Stomach (tissue), 9 donors: Measurements from ENCODE around the gene NUDT5. TPM values are rescaled to one million over a fixed set of nuclear protein-coding genes. Genes with fewer than 3 reads are reported as not detected.

ENCODE experiments used
- DNase-seq, 2 donors: peaks; one replicate each; pipeline versions ENCODE4 v3.0.0 to v3.0.0-alpha.2; 2013 to 2019
- H3K27ac ChIP-seq, 5 donors: fragments of 200-600 bp in 4 of 5; sonication (generic) in 4 of 5; one replicate each; pipeline ENCODE4 v1.5.1; 2013 to 2019; ENCODE audit warnings: mild to moderate bottlenecking in 1 of 5, moderate library complexity in 1 of 5
- H3K27me3 ChIP-seq, 3 donors: fragments of 200-600 bp; sonication (generic); one replicate each; pipeline ENCODE4 v1.5.1; 2017 to 2019; ENCODE audit warnings: mixed run types in 1 of 3
- H3K36me3 ChIP-seq, 4 donors: fragments of 200-600 bp; sonication (generic); 1 replicate in 3 of 4; 2 replicates in 1 of 4; pipeline ENCODE4 v1.5.1; 2016 to 2019
- H3K4me1 ChIP-seq, 4 donors: fragments of 200-600 bp; sonication (generic); one replicate each; pipeline ENCODE4 v1.5.1; 2016 to 2019
- H3K4me3 ChIP-seq, 4 donors: fragments of 200-600 bp; sonication (generic) in 3 of 4; one replicate each; pipeline ENCODE4 v1.5.1; 2016 to 2019; ENCODE audit warnings: mild to moderate bottlenecking in 1 of 4
- H3K9me3 ChIP-seq, 4 donors: fragments of 200-600 bp; sonication (generic); one replicate each; pipeline ENCODE4 v1.5.1; 2016 to 2019
- CTCF ChIP-seq, 7 experiments: fragments of 450-650 bp in 4 of 7; fragments of 200-600 bp in 3 of 7; sonication (generic) in 3 of 7; IDR thresholded peaks; one replicate each; pipeline ENCODE4 v1.5.1; 2016 to 2019; ENCODE audit warnings: antibody characterized with exemption in 7 of 7, control low read depth in 2 of 7, mild to moderate bottlenecking in 1 of 7
- EP300 ChIP-seq: sonication (generic); formaldehyde crosslinking; IDR thresholded peaks from one replicate; pipeline ENCODE4 v1.6.1; 2017; ENCODE audit warnings: antibody characterized with exemption
- POLR2A ChIP-seq, 4 donors: fragments of 450-650 bp; IDR thresholded peaks; one replicate each; pipeline ENCODE4 v1.6.1; 2016; ENCODE audit warnings: antibody characterized with exemption in 4 of 4, control low read depth in 2 of 4, mild to moderate bottlenecking in 1 of 4, moderate library complexity in 1 of 4
- POLR2AphosphoS5 ChIP-seq, 3 donors: sonication (generic); formaldehyde crosslinking; IDR thresholded peaks; one replicate each; pipeline ENCODE4 v1.6.1; 2016; ENCODE audit warnings: antibody characterized with exemption in 3 of 3
- WGBS, 5 donors: extraction: QIAGEN DNeasy Blood & Tissue Kit in 3 of 5; methylation state at CpG; one replicate each; pipeline versions ENCODE4 v1.1.5 to v1.1.7; 2013 to 2018; 5-methylcytosine and 5-hydroxymethylcytosine counted together
- intact Hi-C: fragments of 100-400 bp; cut with DNase I; formaldehyde crosslinking; loops from one replicate; pipeline ENCODE4 v1.15.1; 2023; ENCODE audit warnings: low total_unique reads
- polyA plus RNA-seq, 3 donors: library from polyadenylated mRNA; stranded (reverse); fragments of 200-250 nt; gene quantifications; one replicate each; pipeline ENCODE4 v1.2.3, GENCODE V29; 2013
- total RNA-seq, 5 donors: library from RNA; depleted of rRNA; stranded (reverse); fragments of >200 nt; gene quantifications; one replicate each; pipeline versions ENCODE4 v1.1.0 to v1.2.3, GENCODE V29; 2014 to 2016
- donor health status: healthy with polysubstance abuse.
- donor health status: Bipolar disorder and iron deficiency.
- donor health status: healthy.

Gene NUDT5
- total and polyA plus RNA-seq, 8 donors = 21.4 to 49.4 (median 38.7) TPM

- Histone ChIP-seq H3K27ac (no peak overlapping the region), H3K27me3 (no peaks in the 10 kb centered on the region), H3K9me3 (no peaks in the 10 kb centered on the region), H3K4me1 (peaks cover 13 to 35% (median 23%) of the 10 kb centered on the region in 4 donors), H3K4me3 (no peak overlapping the region), H3K36me3 (peaks cover 3 to 17% (median 10%) of the 10 kb centered on the region in 4 donors)
- intact Hi-C loops = no loop called here
- no peak for DNase-seq
- WGBS, 5 donors = 61 to 84% (median 67%) methylated on average over 3 of the region's 3 CpGs
- TF ChIP-seq POLR2A (IDR thresholded peaks at IDR 0.05) (no peak), EP300 (no peak), POLR2AphosphoS5 (IDR thresholded peaks at IDR 0.05) (no peak)
These were observed 4.0 kb downstream of the NUDT5 start for GRCh38 chr10:12191715-12192114.

DNA sequence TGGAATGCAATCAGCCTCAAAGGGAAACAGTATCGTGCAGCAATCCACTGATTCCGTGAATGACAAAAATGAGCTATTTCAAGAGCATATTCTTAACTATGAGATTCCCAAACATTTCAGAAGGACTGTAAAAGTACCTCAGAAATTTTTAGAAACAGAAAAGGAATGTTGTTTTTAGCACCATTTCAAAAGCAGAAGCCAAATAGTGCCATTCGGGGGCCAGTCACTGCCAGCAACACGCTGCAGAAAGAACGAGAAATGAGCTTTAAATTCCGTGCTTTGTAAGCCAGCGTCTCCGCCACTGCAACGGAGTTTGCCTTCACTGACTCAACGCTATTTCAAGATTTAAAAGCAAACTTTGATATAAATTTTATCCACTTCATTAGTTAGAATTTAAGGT is 6.3 kb downstream of the NUDT5 start:
- DNase-seq = no peak
- 92 to 98% (median 96%) methylated on average over 10 of the region's 10 CpGs for WGBS, 5 donors
- Histone ChIP-seq H3K36me3 (peaks cover 18 to 39% (median 31%) of the 10 kb centered on the region in 4 donors), H3K27ac (no peak overlapping the region), H3K27me3 (no peaks in the 10 kb centered on the region), H3K9me3 (no peaks in the 10 kb centered on the region), H3K4me1 (peaks cover 9 to 28% (median 14%) of the 10 kb centered on the region in 4 donors), H3K4me3 (no peak overlapping the region)
- TF ChIP-seq CTCF (IDR thresholded peaks at IDR 0.05) (no peak), POLR2AphosphoS5 (IDR thresholded peaks at IDR 0.05) (no peak), EP300 (no peak), POLR2A (IDR thresholded peaks at IDR 0.05) (no peak)
- intact Hi-C loops = no loop called here

DNA sequence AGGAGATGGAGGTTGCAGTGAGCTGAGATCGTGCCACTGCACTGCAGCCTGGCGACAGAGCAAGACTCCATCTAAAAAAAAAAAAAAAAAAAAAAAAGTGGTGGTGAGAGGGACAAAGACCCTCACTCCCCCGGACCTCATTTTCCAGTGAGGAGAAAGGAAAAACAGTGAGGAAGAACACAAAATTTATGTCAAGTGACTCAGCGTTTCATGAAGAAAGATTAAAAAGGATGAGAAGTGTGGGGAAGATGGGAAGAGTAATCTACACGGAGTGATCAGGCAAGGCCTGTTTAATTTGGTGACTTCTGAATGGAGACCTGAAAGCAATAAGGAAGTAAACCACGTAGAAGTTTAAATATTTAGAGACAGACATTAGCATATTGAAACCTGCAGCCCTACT is 7.0 kb downstream of the NUDT5 start:
- TF ChIP-seq POLR2AphosphoS5 (IDR thresholded peaks at IDR 0.05) = no peak
- no peak for TF ChIP-seq POLR2A (IDR thresholded peaks at IDR 0.05)
- TF ChIP-seq EP300 = no peak
- TF ChIP-seq CTCF (IDR thresholded peaks at IDR 0.05) = no peak
- intact Hi-C loops = no loop called here
- Histone ChIP-seq H3K4me3 (no peak overlapping the region), H3K36me3 (peaks cover 18 to 46% (median 39%) of the 10 kb centered on the region in 4 donors), H3K4me1 (peaks cover 1 to 21% (median 6%) of the 10 kb centered on the region in 4 donors), H3K9me3 (no peaks in the 10 kb centered on the region), H3K27me3 (no peaks in the 10 kb centered on the region), H3K27ac (no peak overlapping the region)
- 82 to 89% (median 83%) methylated on average over 6 of the region's 6 CpGs for WGBS, 5 donors
- no peak for DNase-seq

DNA sequence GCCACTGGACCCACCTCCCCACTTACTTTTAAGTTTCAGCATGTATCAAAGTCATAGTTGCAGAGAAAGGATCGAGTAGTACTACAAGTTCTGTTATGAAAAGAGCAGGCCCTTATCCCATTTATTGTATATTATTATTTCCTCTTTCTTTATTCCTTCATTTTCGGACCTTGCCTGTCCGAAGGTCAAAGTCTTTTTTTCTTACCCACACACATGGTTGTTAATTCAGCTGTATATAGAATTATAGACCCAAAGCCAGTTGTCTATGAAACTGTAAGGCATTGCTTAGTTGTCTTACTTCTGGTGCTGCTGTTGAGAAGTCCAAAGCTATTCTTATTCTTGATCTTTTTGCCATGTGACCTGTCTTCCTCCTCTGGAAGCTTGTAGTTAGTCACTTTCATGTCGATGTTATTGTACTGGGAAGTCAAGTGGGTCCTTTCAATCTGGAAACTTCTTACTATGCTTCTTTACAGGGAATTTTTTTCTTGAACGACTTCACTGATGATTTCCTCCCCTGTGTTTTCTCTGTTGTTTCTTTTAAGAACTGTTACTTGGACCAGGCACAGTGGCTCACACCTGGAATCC is 8.3 kb downstream of the NUDT5 start:
- Histone ChIP-seq H3K27me3 (no peaks in the 10 kb centered on the region), H3K27ac (no peak overlapping the region), H3K4me3 (no peak overlapping the region), H3K9me3 (no peaks in the 10 kb centered on the region), H3K4me1 (peaks cover 0 to 9% (median 2%) of the 10 kb centered on the region in 4 donors), H3K36me3 (peaks cover 18 to 58% (median 50%) of the 10 kb centered on the region in 4 donors)
- 79 to 93% (median 91%) methylated on average over 5 of the region's 5 CpGs for WGBS, 5 donors
- intact Hi-C loops = no loop called here
- TF ChIP-seq EP300 (no peak), POLR2AphosphoS5 (IDR thresholded peaks at IDR 0.05) (no peak), CTCF (IDR thresholded peaks at IDR 0.05) (no peak)
- DNase-seq = no peak

- no peak for DNase-seq
- intact Hi-C loops = no loop called here
- H3K27me3 ChIP-seq = no peaks in the 10 kb centered on the region
- WGBS, 5 donors = 76 to 88% (median 85%) methylated on average over 8 of the region's 8 CpGs
- H3K4me3 ChIP-seq = no peak overlapping the region
- TF ChIP-seq POLR2A (IDR thresholded peaks at IDR 0.05) = no peak
- no peak for TF ChIP-seq POLR2AphosphoS5 (IDR thresholded peaks at IDR 0.05)
- no peak for TF ChIP-seq CTCF (IDR thresholded peaks at IDR 0.05)
- TF ChIP-seq EP300 = no peak
- H3K36me3 ChIP-seq = peaks cover 18 to 67% (median 59%) of the 10 kb centered on the region in 4 donors
- H3K9me3 ChIP-seq = no peaks in the 10 kb centered on the region
- H3K4me1 ChIP-seq = peaks cover 0 to 5% (median under 1%) of the 10 kb centered on the region in 4 donors
- no peak overlapping the region for H3K27ac ChIP-seq
These were observed 9.4 kb downstream of the NUDT5 start for GRCh38 chr10:12186323-12186722.
